NT2/D1 (cell line): ENCODE measurements around the gene CCSER1.

Experiments used
- YY1 ChIP-seq: IDR thresholded peaks from 2 replicates; pipeline ENCODE4 v1.6.1; 2011; ENCODE audit not compliant: insufficient read length, insufficient read depth
- ZNF274 ChIP-seq: IDR thresholded peaks from 2 replicates; pipeline ENCODE4 v1.6.1; 2011; ENCODE audit warnings: mild to moderate bottlenecking, low read depth, low read length

- no peak for TF ChIP-seq ZNF274
- TF ChIP-seq YY1 = no peak
Observed at GRCh38 chr4:90317785-90318184, 190.6 kb downstream of the CCSER1 start.
